H9 (cell line): ENCODE data around the gene PIK3R5. TPM values are rescaled to one million over a fixed set of nuclear protein-coding genes. Genes with fewer than 3 reads are reported as not detected.

Experiments used
- DNase-seq: peaks from one replicate; pipeline ENCODE4 v3.0.0-alpha.2; 2017
- H2AFZ ChIP-seq: one replicate; pipeline ENCODE4 v1.6.1; 2013; ENCODE audit warnings: mild to moderate bottlenecking, low read length, control low read depth, moderate library complexity
- H2AK5ac ChIP-seq: 2 replicates; pipeline ENCODE4 v1.6.1; 2013; ENCODE audit warnings: low read length, control low read depth, mixed read lengths; ENCODE audit not compliant: insufficient read length
- H2BK120ac ChIP-seq: one replicate; pipeline ENCODE4 v1.6.1; 2013; ENCODE audit warnings: low read depth, mild to moderate bottlenecking, low read length, control low read depth, inconsistent platforms; ENCODE audit not compliant: poor library complexity, severe bottlenecking
- H2BK12ac ChIP-seq: 2 replicates; pipeline ENCODE4 v1.6.1; 2013; ENCODE audit warnings: low read length, control low read depth, mixed read lengths, low read depth; ENCODE audit not compliant: insufficient read length
- H2BK15ac ChIP-seq: 2 replicates; pipeline ENCODE4 v1.6.1; 2013; ENCODE audit warnings: low read depth, low read length, control low read depth
- H2BK20ac ChIP-seq: one replicate; pipeline ENCODE4 v1.6.1; 2013; ENCODE audit warnings: low read depth, mild to moderate bottlenecking, low read length, control low read depth, inconsistent platforms; ENCODE audit not compliant: poor library complexity, severe bottlenecking
- H2BK5ac ChIP-seq: 2 replicates; pipeline ENCODE4 v1.6.1; 2013; ENCODE audit warnings: low read length, control low read depth, mixed read lengths; ENCODE audit not compliant: insufficient read length
- H3K14ac ChIP-seq: 2 replicates; pipeline ENCODE4 v1.6.1; 2013; ENCODE audit warnings: low read length, control low read depth; ENCODE audit not compliant: insufficient read depth
- H3K18ac ChIP-seq: 2 replicates; pipeline ENCODE4 v1.6.1; 2013; ENCODE audit warnings: low read depth, mild to moderate bottlenecking, mixed read lengths, low read length, control low read depth; ENCODE audit not compliant: insufficient read length
- H3K23ac ChIP-seq: 2 replicates; pipeline ENCODE4 v1.6.1; 2013; ENCODE audit warnings: low read length, control low read depth, mixed read lengths, low read depth; ENCODE audit not compliant: insufficient read length
- H3K23me2 ChIP-seq: 2 replicates; pipeline ENCODE4 v1.6.1; 2013; ENCODE audit warnings: low read depth, mild to moderate bottlenecking, mixed read lengths, low read length, control low read depth; ENCODE audit not compliant: insufficient read length, poor library complexity, severe bottlenecking
- H3K27ac ChIP-seq: 2 replicates; pipeline ENCODE4 v1.5.1; 2013; ENCODE audit warnings: low read length, control low read depth, mixed read lengths, low read depth; ENCODE audit not compliant: insufficient read length
- H3K27me3 ChIP-seq: 2 replicates; pipeline ENCODE4 v1.6.1; 2013; ENCODE audit warnings: low read length, control low read depth, inconsistent platforms; ENCODE audit not compliant: insufficient read depth
- H3K4ac ChIP-seq: 2 replicates; pipeline ENCODE4 v1.6.1; 2013; ENCODE audit warnings: low read depth, mild to moderate bottlenecking, control low read depth, inconsistent platforms, low read length, moderate library complexity
- H3K4me1 ChIP-seq: 2 replicates; pipeline ENCODE4 v1.6.1; 2013; ENCODE audit warnings: low read length, control low read depth, inconsistent platforms; ENCODE audit not compliant: insufficient read depth
- H3K4me2 ChIP-seq: 2 replicates; pipeline ENCODE4 v1.6.1; 2013; ENCODE audit warnings: low read length, control low read depth, mixed read lengths; ENCODE audit not compliant: insufficient read length, insufficient read depth
- H3K56ac ChIP-seq: 2 replicates; pipeline ENCODE4 v1.6.1; 2013; ENCODE audit warnings: low read depth, mild to moderate bottlenecking, mixed read lengths, low read length, control low read depth; ENCODE audit not compliant: insufficient read length
- H3K79me1 ChIP-seq: 2 replicates; pipeline ENCODE4 v1.6.1; 2013; ENCODE audit warnings: low read depth, mild to moderate bottlenecking, moderate library complexity, low read length, control low read depth, inconsistent platforms; ENCODE audit not compliant: insufficient read depth, poor library complexity, severe bottlenecking
- H3K79me2 ChIP-seq: 2 replicates; pipeline ENCODE4 v1.6.1; 2013; ENCODE audit warnings: low read length, control low read depth, inconsistent platforms; ENCODE audit not compliant: insufficient read depth
- H3K9ac ChIP-seq: 2 replicates; pipeline ENCODE4 v1.6.1; 2013; ENCODE audit warnings: low read length, control low read depth, mixed read lengths; ENCODE audit not compliant: insufficient read length; ENCODE audit errors: extremely low read depth
- H3K9me3 ChIP-seq: one replicate; pipeline ENCODE4 v1.6.1; 2013; ENCODE audit warnings: low read depth, low read length, inconsistent platforms; ENCODE audit not compliant: control insufficient read depth
- H3T11ph ChIP-seq: one replicate; pipeline ENCODE4 v1.6.1; 2013; ENCODE audit warnings: mild to moderate bottlenecking, low read length, control low read depth, inconsistent platforms
- H4K20me1 ChIP-seq: one replicate; pipeline ENCODE4 v1.6.1; 2013; ENCODE audit not compliant: control insufficient read depth, insufficient read length, insufficient read depth
- H4K5ac ChIP-seq: 2 replicates; pipeline ENCODE4 v1.6.1; 2013; ENCODE audit warnings: low read depth, mild to moderate bottlenecking, mixed read lengths, low read length, control low read depth; ENCODE audit not compliant: insufficient read length
- H4K8ac ChIP-seq: replicated peaks from 2 replicates; pipeline ENCODE4 v1.6.1; 2013; ENCODE audit warnings: low read length, control low read depth, mixed read lengths, low read depth; ENCODE audit not compliant: insufficient read length
- H4K91ac ChIP-seq: 2 replicates; pipeline ENCODE4 v1.6.1; 2013; ENCODE audit warnings: low read depth, mild to moderate bottlenecking, moderate library complexity, mixed read lengths, low read length, control low read depth; ENCODE audit not compliant: insufficient read length
- H3K27ac Mint-ChIP-seq, 3 experiments: 2 replicates in 2 of 3; 3 replicates in 1 of 3; pipeline ENCODE4 v1.8.0; 2020 to 2021; ENCODE audit warnings: mixed read lengths in 3 of 3, mild to moderate bottlenecking in 1 of 3, moderate library complexity in 1 of 3
- H3K27me3 Mint-ChIP-seq: 2 replicates; pipeline ENCODE4 v1.8.0; 2021; ENCODE audit warnings: low read depth, mild to moderate bottlenecking, moderate library complexity, mixed read lengths
- H3K36me3 Mint-ChIP-seq, 3 experiments: 2 replicates in 2 of 3; 3 replicates in 1 of 3; pipeline ENCODE4 v1.8.0; 2020 to 2021; ENCODE audit warnings: low read depth in 3 of 3, mixed read lengths in 3 of 3; ENCODE audit not compliant: insufficient read depth in 1 of 3
- H3K4me1 Mint-ChIP-seq, 2 experiments: 2 replicates each; pipeline ENCODE4 v1.8.0; 2020; ENCODE audit warnings: mixed read lengths in 2 of 2
- H3K4me3 Mint-ChIP-seq, 2 experiments: 2 replicates in 1 of 2; 3 replicates in 1 of 2; pipeline ENCODE4 v1.8.0; 2020 to 2021; ENCODE audit warnings: mild to moderate bottlenecking in 2 of 2, mixed read lengths in 2 of 2, moderate library complexity in 1 of 2
- H3K9me3 Mint-ChIP-seq, 2 experiments: 2 replicates in 1 of 2; 3 replicates in 1 of 2; pipeline ENCODE4 v1.8.0; 2020; ENCODE audit warnings: mild to moderate bottlenecking in 2 of 2, mixed read lengths in 2 of 2, moderate library complexity in 1 of 2
- WGBS: extraction: QIAGEN DNeasy Blood & Tissue Kit; methylation state at CpG from one replicate; pipeline ENCODE4 v1.1.7; 2013; ENCODE audit warnings: missing lambda C conversion rate, low lambda C conversion rate, mixed read lengths; ENCODE audit not compliant: insufficient read length; ENCODE audit errors: extremely low coverage; 5-methylcytosine and 5-hydroxymethylcytosine counted together
- total RNA-seq: library from RNA; stranded (reverse); gene quantifications from 2 replicates; pipeline ENCODE4 v1.2.1, GENCODE V29; 2021
- TF ChIP-seq, protein P1 (sequence below): fragments of 200-600 bp; sonication (generic); conservative IDR thresholded peaks from 3 replicates; pipeline ENCODE4 v1.8.0; 2021; ENCODE audit warnings: antibody characterized with exemption, mild to moderate bottlenecking

The PIK3R5 gene
- total RNA-seq, 1 experiment from 2014 or later: 1.4 TPM

- peak; percentile 92 for DNase-seq
- no peak overlapping the region for H3K14ac ChIP-seq
- no peak overlapping the region for H2AK5ac ChIP-seq
- no peak overlapping the region for H2BK20ac ChIP-seq
- H4K8ac ChIP-seq: no peak overlapping the region
- H3K23me2 ChIP-seq: no peaks in the 10 kb centered on the region
- no peak overlapping the region for H2BK5ac ChIP-seq
- no peak overlapping the region for H4K91ac ChIP-seq
- peak overlapping the region in 1 of 3 experiments; percentile 60; a peak in 1 of 7 replicates for H3K27ac Mint-ChIP-seq
- H3K27me3 ChIP-seq: no peaks in the 10 kb centered on the region
- no peak overlapping the region for H3K23ac ChIP-seq
- no peaks in the 10 kb centered on the region for H4K20me1 ChIP-seq
- no peaks in the 10 kb centered on the region for H3K9me3 ChIP-seq
- no peak overlapping the region for H2BK120ac ChIP-seq
- H3K79me1 ChIP-seq: no peaks in the 10 kb centered on the region
- H3K56ac ChIP-seq: no peak overlapping the region
- H3K4me1 ChIP-seq: no peaks in the 10 kb centered on the region
- no peak overlapping the region for H2BK15ac ChIP-seq
- H3K27ac ChIP-seq: no peak overlapping the region
- H3T11ph ChIP-seq: no peak overlapping the region
- H3K9ac ChIP-seq: no peak overlapping the region
- WGBS: no CpG with 5 or more reads among the region's 7 CpGs
- no peak overlapping the region for H4K5ac ChIP-seq
- H2BK12ac ChIP-seq: no peak overlapping the region
- H2AFZ ChIP-seq: no peak overlapping the region
- no peaks in the 10 kb centered on the region; a peak in 1 of 5 replicates for H3K9me3 Mint-ChIP-seq
- peaks cover 26% of the 10 kb centered on the region for H3K27me3 Mint-ChIP-seq
- H3K4me3 Mint-ChIP-seq: peak overlapping the region in 1 of 2 experiments; percentile 20; a peak in 1 of 5 replicates
- TF ChIP-seq, protein P1, sequence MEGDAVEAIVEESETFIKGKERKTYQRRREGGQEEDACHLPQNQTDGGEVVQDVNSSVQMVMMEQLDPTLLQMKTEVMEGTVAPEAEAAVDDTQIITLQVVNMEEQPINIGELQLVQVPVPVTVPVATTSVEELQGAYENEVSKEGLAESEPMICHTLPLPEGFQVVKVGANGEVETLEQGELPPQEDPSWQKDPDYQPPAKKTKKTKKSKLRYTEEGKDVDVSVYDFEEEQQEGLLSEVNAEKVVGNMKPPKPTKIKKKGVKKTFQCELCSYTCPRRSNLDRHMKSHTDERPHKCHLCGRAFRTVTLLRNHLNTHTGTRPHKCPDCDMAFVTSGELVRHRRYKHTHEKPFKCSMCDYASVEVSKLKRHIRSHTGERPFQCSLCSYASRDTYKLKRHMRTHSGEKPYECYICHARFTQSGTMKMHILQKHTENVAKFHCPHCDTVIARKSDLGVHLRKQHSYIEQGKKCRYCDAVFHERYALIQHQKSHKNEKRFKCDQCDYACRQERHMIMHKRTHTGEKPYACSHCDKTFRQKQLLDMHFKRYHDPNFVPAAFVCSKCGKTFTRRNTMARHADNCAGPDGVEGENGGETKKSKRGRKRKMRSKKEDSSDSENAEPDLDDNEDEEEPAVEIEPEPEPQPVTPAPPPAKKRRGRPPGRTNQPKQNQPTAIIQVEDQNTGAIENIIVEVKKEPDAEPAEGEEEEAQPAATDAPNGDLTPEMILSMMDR: peak; percentile 89
- H3K4ac ChIP-seq: no peak overlapping the region
- H3K4me2 ChIP-seq: no peak overlapping the region
- peaks cover 17 to 20% of the 10 kb centered on the region in 2 experiments for H3K4me1 Mint-ChIP-seq
- H3K79me2 ChIP-seq: no peaks in the 10 kb centered on the region
- no peak overlapping the region for H3K18ac ChIP-seq
- no peaks in the 10 kb centered on the region for H3K36me3 Mint-ChIP-seq
Measured at GRCh38 chr17:8994319-8994718, 28.8 kb upstream of the PIK3R5 start.
